Cardiac ventricle fibroblast (primary cell): ENCODE measurements around the gene EPM2AIP1. TPM values are rescaled to one million over a fixed set of nuclear protein-coding genes. Genes with fewer than 3 reads are reported as not detected.

Experiments used
- total RNA-seq: library from RNA; depleted of rRNA; stranded (reverse); fragments of >200 nt; gene quantifications from 2 replicates; pipeline ENCODE4 v1.2.3, GENCODE V29; 2015

Gene EPM2AIP1
- 11.5 and 21.4 TPM in 2 replicates for total RNA-seq

GRCh38 chr3:36992806-36993325 lies at the start of gene EPM2AIP1:
Gene EPM2AIP1 (minus strand): TSS chr3:36993131. CDS start chr3:36993077, 54 bp downstream.

GRCh38 chr3:36993326-36994283 lies 674 bp upstream of the EPM2AIP1 start, which contains the start of gene MLH1:
Gene MLH1 (plus strand): TSS chr3:36993518. CDS start chr3:36993548, 30 bp downstream.

GRCh38 chr3:36944641-36945270 lies 48.2 kb downstream of the EPM2AIP1 start, which contains the start of gene TRANK1:
Gene TRANK1 (minus strand): TSS chr3:36945054. CDS start chr3:36944809, 245 bp downstream.

Other genes starting within 250 kb of the EPM2AIP1 start
- gene DCLK3, start 228.6 kb downstream of the EPM2AIP1 start, total RNA-seq: not detected in 2 replicates
- gene TRANK1, start 48.1 kb downstream of the EPM2AIP1 start, total RNA-seq: 18.3 TPM in 2 replicates
- gene MLH1, start 387 bp upstream of the EPM2AIP1 start, total RNA-seq: 18.7 and 20.1 TPM in 2 replicates
- 32.2 and 36.7 TPM in 2 replicates for gene LRRFIP2, start 181.5 kb upstream of the EPM2AIP1 start, total RNA-seq